ENCODE measurements around the gene UNC5B.

The UNC5B gene

GRCh38 chr10:71209731-71210541, 2.4 kb upstream of the UNC5B start:
- Histone ChIP-seq H3K27me3 (ENCODE audit: insufficient read depth, poor library complexity, severe bottlenecking) (peaks cover 25% of the 10 kb centered on the region), H3K27ac (replicated peaks) (no peak overlapping the region), H3K4me3 (replicated peaks; ENCODE audit: insufficient read depth, low read length) (no peak overlapping the region)
- DNase-seq (ENCODE audit: low read depth in 1 of 2, low spot score in 1 of 2) = no peak
- no peak for TF ChIP-seq POLR2AphosphoS5 (IDR thresholded peaks at IDR 0.05; ENCODE audit: low read depth)
- TF ChIP-seq CTCF (IDR thresholded peaks at IDR 0.05; ENCODE audit: insufficient read depth, low read length) = no peak
- no peak for TF ChIP-seq SPI1 (IDR thresholded peaks at IDR 0.05; ENCODE audit: borderline replicate concordance, low read depth)
- TF ChIP-seq GABPA (IDR thresholded peaks at IDR 0.05; ENCODE audit: low read depth) = no peak
- no peak for TF ChIP-seq REST (IDR thresholded peaks at IDR 0.05; ENCODE audit: insufficient replicate concordance, low read depth)

GRCh38 chr10:71210542-71210871, 1.9 kb upstream of the UNC5B start:
- no peak overlapping the region for H3K4me3 ChIP-seq (replicated peaks; ENCODE audit: insufficient read depth, low read length)
- DNase-seq (ENCODE audit: low read depth in 1 of 2, low spot score in 1 of 2) = no peak
- peaks cover 24% of the 10 kb centered on the region for H3K27me3 ChIP-seq (ENCODE audit: insufficient read depth, poor library complexity, severe bottlenecking)
- no peak for TF ChIP-seq SPI1 (IDR thresholded peaks at IDR 0.05; ENCODE audit: borderline replicate concordance, low read depth)
- TF ChIP-seq REST (IDR thresholded peaks at IDR 0.05; ENCODE audit: insufficient replicate concordance, low read depth) = no peak
- no peak for TF ChIP-seq GABPA (IDR thresholded peaks at IDR 0.05; ENCODE audit: low read depth)
- no peak for TF ChIP-seq POLR2AphosphoS5 (IDR thresholded peaks at IDR 0.05; ENCODE audit: low read depth)
- no peak for TF ChIP-seq CTCF (IDR thresholded peaks at IDR 0.05; ENCODE audit: insufficient read depth, low read length)
- H3K27ac ChIP-seq (replicated peaks) = no peak overlapping the region

- peaks cover 23% of the 10 kb centered on the region for H3K27me3 ChIP-seq (ENCODE audit: insufficient read depth, poor library complexity, severe bottlenecking)
- TF ChIP-seq GABPA (IDR thresholded peaks at IDR 0.05; ENCODE audit: low read depth) (no peak), CTCF (IDR thresholded peaks at IDR 0.05; ENCODE audit: insufficient read depth, low read length) (no peak), POLR2AphosphoS5 (IDR thresholded peaks at IDR 0.05; ENCODE audit: low read depth) (no peak), REST (IDR thresholded peaks at IDR 0.05; ENCODE audit: insufficient replicate concordance, low read depth) (no peak), SPI1 (IDR thresholded peaks at IDR 0.05; ENCODE audit: borderline replicate concordance, low read depth) (no peak)
Observed at GRCh38 chr10:71211053-71211452, 1.3 kb upstream of the UNC5B start.

More at GRCh38 chr10:71211053-71211452, 1.3 kb upstream of the UNC5B start:
- H3K4me3 ChIP-seq (replicated peaks; ENCODE audit: insufficient read depth, low read length) = no peak overlapping the region
- H3K27ac ChIP-seq (replicated peaks) = no peak overlapping the region
- DNase-seq (ENCODE audit: low read depth in 1 of 2, low spot score in 1 of 2) = no peak
